ENCODE results near the gene CRIP2. TPM values are rescaled to one million over a fixed set of nuclear protein-coding genes. Genes with fewer than 3 reads are reported as not detected.

Gene CRIP2
- total and polyA plus RNA-seq, 2 of the 8 experiments (the other 6 are each of a cell fraction or from before 2014, with no cell fraction given), result 4.2 to 13.5 TPM

- no peak for TF ChIP-seq TCF12 (IDR thresholded peaks at IDR 0.05; ENCODE audit: low read depth, low read length)
- TF ChIP-seq CREB1 (IDR thresholded peaks at IDR 0.05), result no peak
- TF ChIP-seq POLR2AphosphoS5 (IDR thresholded peaks at IDR 0.05; ENCODE audit: low read depth, low read length), result no peak
- TF ChIP-seq CHD2 (IDR thresholded peaks at IDR 0.05; ENCODE audit: low read length), result no peak
- no peak for TF ChIP-seq POU5F1 (IDR thresholded peaks at IDR 0.05; ENCODE audit: low read depth, low read length)
- no peak for TF ChIP-seq USF2 (IDR thresholded peaks at IDR 0.05; ENCODE audit: low read length)
Observed at GRCh38 chr14:105501504-105502291, 27.1 kb downstream of the CRIP2 start (continued).
